ENCODE measurements around the gene IFT172.

GRCh38 chr2:27494944-27495554 lies 5.5 kb upstream of the IFT172 start, which contains the start of gene FNDC4:
- TF ChIP-seq, protein P1, sequence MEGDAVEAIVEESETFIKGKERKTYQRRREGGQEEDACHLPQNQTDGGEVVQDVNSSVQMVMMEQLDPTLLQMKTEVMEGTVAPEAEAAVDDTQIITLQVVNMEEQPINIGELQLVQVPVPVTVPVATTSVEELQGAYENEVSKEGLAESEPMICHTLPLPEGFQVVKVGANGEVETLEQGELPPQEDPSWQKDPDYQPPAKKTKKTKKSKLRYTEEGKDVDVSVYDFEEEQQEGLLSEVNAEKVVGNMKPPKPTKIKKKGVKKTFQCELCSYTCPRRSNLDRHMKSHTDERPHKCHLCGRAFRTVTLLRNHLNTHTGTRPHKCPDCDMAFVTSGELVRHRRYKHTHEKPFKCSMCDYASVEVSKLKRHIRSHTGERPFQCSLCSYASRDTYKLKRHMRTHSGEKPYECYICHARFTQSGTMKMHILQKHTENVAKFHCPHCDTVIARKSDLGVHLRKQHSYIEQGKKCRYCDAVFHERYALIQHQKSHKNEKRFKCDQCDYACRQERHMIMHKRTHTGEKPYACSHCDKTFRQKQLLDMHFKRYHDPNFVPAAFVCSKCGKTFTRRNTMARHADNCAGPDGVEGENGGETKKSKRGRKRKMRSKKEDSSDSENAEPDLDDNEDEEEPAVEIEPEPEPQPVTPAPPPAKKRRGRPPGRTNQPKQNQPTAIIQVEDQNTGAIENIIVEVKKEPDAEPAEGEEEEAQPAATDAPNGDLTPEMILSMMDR (IDR thresholded peaks at IDR 0.05; ENCODE audit: insufficient read depth, low read length, poor library complexity, severe bottlenecking) = no peak
- no peak for TF ChIP-seq EZH2phosphoT487 (conservative IDR thresholded peaks at IDR 0.05; ENCODE audit: low read length)

Measured in SU-DHL-6 (cell line).